ENCODE measurements around the gene TGFB1. TPM values are rescaled to one million over a fixed set of nuclear protein-coding genes. Genes with fewer than 3 reads are reported as not detected.

TGFB1 gene
- total and polyA plus RNA-seq, 8 donors: 29.8 to 98.0 (median 39.1) TPM

DNA sequence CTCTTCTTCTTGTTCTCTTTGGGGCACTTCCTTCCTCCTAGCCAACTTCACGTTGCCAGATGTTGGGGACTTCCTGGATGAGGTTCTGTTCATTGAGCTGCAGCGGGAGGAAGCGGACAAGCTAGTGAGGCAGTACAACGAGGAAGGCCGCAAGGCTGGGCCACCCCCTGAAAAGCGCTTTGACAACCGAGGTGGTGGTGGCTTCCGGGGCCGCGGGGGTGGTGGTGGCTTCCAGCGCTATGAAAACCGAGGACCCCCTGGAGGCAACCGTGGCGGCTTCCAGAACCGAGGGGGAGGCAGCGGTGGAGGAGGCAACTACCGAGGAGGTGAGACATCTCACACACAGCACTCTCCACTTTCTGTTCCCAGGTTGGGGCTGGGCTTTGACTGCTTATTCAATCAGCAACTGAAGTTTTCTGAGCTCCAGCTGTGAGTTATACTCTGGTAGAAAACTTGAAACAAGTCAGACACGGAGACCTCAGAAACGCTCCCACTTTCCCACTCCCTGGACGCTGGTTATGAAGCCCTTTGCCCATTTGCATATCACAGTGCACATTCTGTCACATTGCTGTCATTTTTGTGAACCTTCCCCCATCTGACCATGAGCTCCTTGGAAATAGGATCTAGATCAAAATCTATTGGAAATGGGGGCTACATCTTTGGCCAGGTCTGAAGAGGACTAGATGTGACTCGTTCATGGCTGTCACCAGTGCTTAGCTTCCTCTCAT lies 50.9 kb downstream of the TGFB1 start:
- TF ChIP-seq, protein P1, sequence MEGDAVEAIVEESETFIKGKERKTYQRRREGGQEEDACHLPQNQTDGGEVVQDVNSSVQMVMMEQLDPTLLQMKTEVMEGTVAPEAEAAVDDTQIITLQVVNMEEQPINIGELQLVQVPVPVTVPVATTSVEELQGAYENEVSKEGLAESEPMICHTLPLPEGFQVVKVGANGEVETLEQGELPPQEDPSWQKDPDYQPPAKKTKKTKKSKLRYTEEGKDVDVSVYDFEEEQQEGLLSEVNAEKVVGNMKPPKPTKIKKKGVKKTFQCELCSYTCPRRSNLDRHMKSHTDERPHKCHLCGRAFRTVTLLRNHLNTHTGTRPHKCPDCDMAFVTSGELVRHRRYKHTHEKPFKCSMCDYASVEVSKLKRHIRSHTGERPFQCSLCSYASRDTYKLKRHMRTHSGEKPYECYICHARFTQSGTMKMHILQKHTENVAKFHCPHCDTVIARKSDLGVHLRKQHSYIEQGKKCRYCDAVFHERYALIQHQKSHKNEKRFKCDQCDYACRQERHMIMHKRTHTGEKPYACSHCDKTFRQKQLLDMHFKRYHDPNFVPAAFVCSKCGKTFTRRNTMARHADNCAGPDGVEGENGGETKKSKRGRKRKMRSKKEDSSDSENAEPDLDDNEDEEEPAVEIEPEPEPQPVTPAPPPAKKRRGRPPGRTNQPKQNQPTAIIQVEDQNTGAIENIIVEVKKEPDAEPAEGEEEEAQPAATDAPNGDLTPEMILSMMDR (IDR thresholded peaks at IDR 0.05): no peak
- Histone ChIP-seq H3K9me3 (no peaks in the 10 kb centered on the region), H3K4me3 (no peak overlapping the region), H3K27ac (peak overlapping the region in 1 of 2 donors; percentile 61), H3K27me3 (no peaks in the 10 kb centered on the region), H3K4me1 (peaks cover 26 to 60% of the 10 kb centered on the region in 2 donors), H3K36me3 (peaks cover 0 to 97% of the 10 kb centered on the region in 2 donors)
- no peak for ATAC-seq
- DNase-seq: peak in 1 of 4 donors; percentile 82
- intact Hi-C loops (cut with DNase I): no loop called here

DNA sequence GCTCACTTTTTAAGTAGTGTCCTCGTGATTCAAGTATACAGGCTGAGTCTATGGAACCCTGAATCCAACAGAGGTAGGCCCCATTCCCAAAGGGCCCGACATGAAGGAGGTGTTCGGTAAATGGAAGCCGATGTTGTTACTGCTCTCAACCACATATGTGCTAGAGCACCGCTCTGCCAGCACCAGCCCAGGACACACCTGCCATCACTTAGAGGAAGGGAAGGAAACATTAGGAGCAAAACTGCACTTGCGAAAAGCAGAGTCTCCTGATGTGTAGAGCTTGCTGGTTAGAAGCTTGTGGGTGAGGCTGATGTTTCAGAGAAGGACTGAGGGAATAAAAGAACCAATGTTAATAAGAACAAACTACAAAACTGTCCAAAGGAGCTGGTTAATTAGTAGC lies 53.2 kb downstream of the TGFB1 start:
- H3K4me1 ChIP-seq: peaks cover 41 to 63% of the 10 kb centered on the region in 2 donors
- no peak for ATAC-seq
- peaks cover 0 to 96% of the 10 kb centered on the region in 2 donors for H3K36me3 ChIP-seq

DNA sequence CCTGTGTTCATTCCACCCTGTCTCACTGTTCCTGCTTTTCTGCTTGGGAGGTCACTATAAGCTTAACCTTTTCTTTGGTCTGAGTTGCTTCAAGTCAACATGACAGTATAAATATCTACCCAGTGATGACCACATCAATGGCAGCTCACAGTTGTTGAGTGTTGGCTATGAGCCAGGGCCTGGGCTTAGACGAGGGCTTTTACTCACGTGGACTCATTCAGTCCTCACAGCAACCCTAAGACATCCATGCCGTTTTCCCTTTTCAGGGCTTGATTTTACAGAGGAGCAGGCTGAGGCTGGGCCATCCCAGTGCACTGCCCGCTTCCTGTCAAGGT lies 54.0 kb downstream of the TGFB1 start:
- Histone ChIP-seq H3K36me3 (peaks cover 0 to 96% of the 10 kb centered on the region in 2 donors), H3K27me3 (no peaks in the 10 kb centered on the region), H3K9me3 (no peaks in the 10 kb centered on the region), H3K4me3 (no peak overlapping the region), H3K4me1 (peaks cover 45 to 67% of the 10 kb centered on the region in 2 donors), H3K27ac (peak overlapping the region; percentile 77 to 88)
- intact Hi-C loops (cut with DNase I): no loop called here
- TF ChIP-seq, protein P1 (IDR thresholded peaks at IDR 0.05): no peak
- peak in 3 of 4 donors; percentile 31 to 76 (median 64) for DNase-seq
- peak; percentile 3 for ATAC-seq

More for the DNA sequence above, 53.2 kb downstream of the TGFB1 start:
- intact Hi-C loops (cut with DNase I): no loop called here
- no peaks in the 10 kb centered on the region for H3K9me3 ChIP-seq
- TF ChIP-seq, protein P1 (IDR thresholded peaks at IDR 0.05): no peak
- no peak for DNase-seq
- H3K4me3 ChIP-seq: no peak overlapping the region
- peak overlapping the region; percentile 77 to 88 for H3K27ac ChIP-seq
- H3K27me3 ChIP-seq: no peaks in the 10 kb centered on the region

DNA sequence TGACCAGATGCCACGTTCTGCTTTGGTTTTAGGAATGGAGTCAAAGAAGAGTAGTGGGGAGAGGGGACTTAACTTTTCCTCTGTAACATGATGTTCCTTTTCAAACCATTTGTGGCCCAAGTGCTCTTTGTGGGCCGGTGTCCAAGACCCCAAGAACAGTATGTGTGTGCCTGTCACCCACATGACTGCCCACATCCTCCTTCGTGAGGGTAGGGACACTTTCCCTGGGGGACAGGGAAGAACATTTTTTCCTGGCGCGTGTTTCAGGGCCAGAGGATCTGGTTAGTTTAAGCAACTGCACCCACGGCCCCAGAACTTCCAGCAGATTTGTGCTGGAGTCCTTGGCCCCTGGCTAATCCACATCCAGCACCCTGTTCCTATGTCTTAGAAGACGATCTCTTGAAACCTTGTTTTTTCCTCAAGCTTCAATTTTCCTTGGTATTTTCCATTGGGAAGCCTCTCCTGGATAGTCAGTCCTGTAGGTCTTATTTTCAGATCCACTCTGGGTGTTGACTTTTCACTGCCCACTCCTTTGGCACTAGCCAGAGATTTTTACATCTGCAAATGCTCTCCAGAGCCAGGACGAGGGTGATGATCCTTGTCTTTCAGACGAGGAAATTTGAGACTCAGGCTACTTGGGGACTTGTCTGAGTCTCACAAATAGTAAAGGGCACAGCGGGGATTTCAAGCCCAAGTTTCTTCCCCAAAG lies 54.5 kb downstream of the TGFB1 start:
- intact Hi-C loops (cut with DNase I): no loop called here
- Histone ChIP-seq H3K9me3 (no peaks in the 10 kb centered on the region), H3K27me3 (no peaks in the 10 kb centered on the region), H3K27ac (peak overlapping the region; percentile 77 to 88), H3K36me3 (peaks cover 0 to 96% of the 10 kb centered on the region in 2 donors), H3K4me1 (peaks cover 45 to 67% of the 10 kb centered on the region in 2 donors), H3K4me3 (no peak overlapping the region)
- ATAC-seq (no peak), DNase-seq (no peak)
- TF ChIP-seq, protein P1 (IDR thresholded peaks at IDR 0.05): no peak

DNA sequence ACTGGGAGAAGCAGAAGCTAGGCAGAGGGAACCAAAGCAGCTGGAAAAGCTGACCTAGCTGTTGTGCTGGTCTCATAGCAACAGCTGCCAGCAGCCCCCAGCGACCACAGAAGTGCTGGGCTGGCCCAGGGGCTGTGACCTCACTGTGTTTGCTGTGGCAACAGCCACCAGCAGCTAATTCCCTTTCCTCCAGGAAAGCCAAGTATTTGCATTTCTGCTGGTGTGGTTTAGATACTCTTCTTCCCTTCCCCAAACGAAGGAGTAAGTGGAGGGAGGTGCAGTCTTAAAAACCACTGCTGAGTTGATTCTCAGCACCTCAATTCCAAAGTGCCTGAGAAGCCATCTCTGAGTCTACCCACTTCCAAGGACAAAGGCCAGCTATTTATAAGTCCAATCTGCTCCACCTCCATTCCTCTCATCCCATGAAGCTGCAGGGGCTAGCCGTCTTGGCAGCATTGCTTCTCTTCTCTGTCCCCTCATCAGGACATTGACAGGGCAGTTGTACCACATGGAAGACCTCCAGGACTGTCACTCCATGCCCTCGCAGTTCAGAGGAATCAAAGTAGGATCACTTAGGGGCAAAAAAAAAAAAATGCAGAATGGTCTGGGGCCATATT lies 55.3 kb downstream of the TGFB1 start:
- peak; percentile 80 for ATAC-seq
- intact Hi-C loops (cut with DNase I): no loop called here
- TF ChIP-seq, protein P1 (IDR thresholded peaks at IDR 0.05): no peak

More for the DNA sequence above, 55.3 kb downstream of the TGFB1 start:
- peak overlapping the region; percentile 77 to 88 for H3K27ac ChIP-seq
- H3K4me3 ChIP-seq: no peak overlapping the region
- peaks cover 0 to 96% of the 10 kb centered on the region in 2 donors for H3K36me3 ChIP-seq
- H3K9me3 ChIP-seq: no peaks in the 10 kb centered on the region
- H3K27me3 ChIP-seq: no peaks in the 10 kb centered on the region
- H3K4me1 ChIP-seq: peaks cover 45 to 67% of the 10 kb centered on the region in 2 donors
- DNase-seq: peak; percentile 61 to 93 (median 90)
